ENCODE measurements around the gene CDK4. TPM values are rescaled to one million over a fixed set of nuclear protein-coding genes. Genes with fewer than 3 reads are reported as not detected.

Gene CDK4
- total RNA-seq, 1 experiment from 2014 or later, result 156 TPM

DNA sequence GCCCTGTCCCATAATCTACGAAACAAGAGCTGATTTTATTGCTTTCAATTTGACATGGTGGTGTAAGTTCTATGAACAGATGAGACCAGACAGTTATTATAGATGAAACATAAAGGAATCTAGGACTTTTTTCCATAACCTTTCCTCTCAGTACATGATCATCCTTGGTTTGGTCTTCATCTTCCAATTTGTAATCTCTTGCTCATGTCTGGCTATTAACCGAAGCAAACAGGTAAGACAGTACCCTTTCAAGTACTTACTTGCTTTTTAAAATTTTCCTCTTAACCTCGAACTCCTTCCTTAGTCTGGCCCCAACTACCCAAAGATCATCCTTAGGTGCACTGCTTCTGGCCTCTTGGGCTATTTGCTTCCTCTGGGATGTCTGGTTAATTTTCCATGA, 6.1 kb downstream of the CDK4 start:
- no peaks in the 10 kb centered on the region for H4K20me1 ChIP-seq (ENCODE audit: insufficient read depth)
- ChIA-PET CTCF (interaction anchor here (0.5 kb wide), 1 partner anchor 113 kb away, joined by 3 read pairs; the partner anchor contains the start of gene B4GALNT1), POLR2A (ENCODE audit: unreplicated experiment) (no interaction called here)
- peak overlapping the region; percentile 75; the same call in 1 of the 2 replicates for H3K4me3 ChIP-seq
- intact Hi-C loops (cut with micrococcal nuclease; ENCODE audit: unreplicated experiment), result no loop called here
- no peaks in the 10 kb centered on the region for H3K9me3 ChIP-seq (ENCODE audit: insufficient read depth, low read depth)
- H3K27ac ChIP-seq, result no peak overlapping the region
- peak overlapping the region; percentile 76 for H3K4me2 ChIP-seq
- H3K27me3 ChIP-seq (ENCODE audit: insufficient read depth, low read depth), result no peaks in the 10 kb centered on the region
- H3K9me2 ChIP-seq (ENCODE audit: insufficient read depth), result no peaks in the 10 kb centered on the region
- peaks cover 19% of the 10 kb centered on the region for H3K4me1 ChIP-seq (replicated peaks; ENCODE audit: insufficient read depth)
- TF ChIP-seq, protein P1, sequence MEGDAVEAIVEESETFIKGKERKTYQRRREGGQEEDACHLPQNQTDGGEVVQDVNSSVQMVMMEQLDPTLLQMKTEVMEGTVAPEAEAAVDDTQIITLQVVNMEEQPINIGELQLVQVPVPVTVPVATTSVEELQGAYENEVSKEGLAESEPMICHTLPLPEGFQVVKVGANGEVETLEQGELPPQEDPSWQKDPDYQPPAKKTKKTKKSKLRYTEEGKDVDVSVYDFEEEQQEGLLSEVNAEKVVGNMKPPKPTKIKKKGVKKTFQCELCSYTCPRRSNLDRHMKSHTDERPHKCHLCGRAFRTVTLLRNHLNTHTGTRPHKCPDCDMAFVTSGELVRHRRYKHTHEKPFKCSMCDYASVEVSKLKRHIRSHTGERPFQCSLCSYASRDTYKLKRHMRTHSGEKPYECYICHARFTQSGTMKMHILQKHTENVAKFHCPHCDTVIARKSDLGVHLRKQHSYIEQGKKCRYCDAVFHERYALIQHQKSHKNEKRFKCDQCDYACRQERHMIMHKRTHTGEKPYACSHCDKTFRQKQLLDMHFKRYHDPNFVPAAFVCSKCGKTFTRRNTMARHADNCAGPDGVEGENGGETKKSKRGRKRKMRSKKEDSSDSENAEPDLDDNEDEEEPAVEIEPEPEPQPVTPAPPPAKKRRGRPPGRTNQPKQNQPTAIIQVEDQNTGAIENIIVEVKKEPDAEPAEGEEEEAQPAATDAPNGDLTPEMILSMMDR (conservative IDR thresholded peaks at IDR 0.05), result no peak
- TF ChIP-seq EZH2 (IDR thresholded peaks at IDR 0.05; ENCODE audit: low read depth), result no peak
- H3K36me3 ChIP-seq (ENCODE audit: low read depth), result peaks cover 20% of the 10 kb centered on the region
- peaks cover 21% of the 10 kb centered on the region for H3K79me2 ChIP-seq (ENCODE audit: low read depth)
- H2AFZ ChIP-seq, result no peak overlapping the region
- no peak for DNase-seq
- peaks cover 39% of the 10 kb centered on the region for H3F3A ChIP-seq (ENCODE audit: insufficient read depth, low read depth)
- no TSS peak for BruUV-seq (replicated peaks)

DNA sequence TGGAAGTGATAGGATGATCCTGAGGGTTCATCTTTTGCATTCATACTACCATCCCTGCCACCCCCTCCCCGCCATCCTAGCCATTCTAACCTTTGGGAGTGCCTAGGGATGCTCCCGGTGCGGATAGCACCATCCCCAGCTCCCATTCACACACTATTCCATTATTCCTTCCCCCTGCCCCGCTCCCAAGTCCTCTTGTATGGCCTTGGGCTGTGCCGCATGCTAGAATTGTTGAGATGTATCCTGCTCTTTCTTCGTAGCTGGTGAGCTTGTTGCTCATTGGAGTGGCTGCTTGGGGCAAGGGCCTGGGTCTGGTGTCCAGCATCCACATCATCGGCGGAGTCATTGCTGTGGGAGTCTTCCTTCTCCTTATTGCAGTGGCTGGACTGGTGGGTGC, 6.6 kb downstream of the CDK4 start:
- ChIA-PET CTCF (no interaction called here), POLR2A (ENCODE audit: unreplicated experiment) (no interaction called here)
- Histone ChIP-seq H3K27ac (peak overlapping the region; percentile 90; the same call in 1 of the 2 replicates), H4K20me1 (ENCODE audit: insufficient read depth) (no peaks in the 10 kb centered on the region), H3K79me2 (ENCODE audit: low read depth) (peaks cover 16% of the 10 kb centered on the region), H3K9me2 (ENCODE audit: insufficient read depth) (no peaks in the 10 kb centered on the region), H3K4me3 (peak overlapping the region; percentile 75), H3K4me2 (peak overlapping the region; percentile 76), H3K9me3 (ENCODE audit: insufficient read depth, low read depth) (no peaks in the 10 kb centered on the region), H2AFZ (peak overlapping the region; percentile 83; the same call in 1 of the 2 replicates), H3K36me3 (ENCODE audit: low read depth) (peaks cover 16% of the 10 kb centered on the region), H3K4me1 (replicated peaks; ENCODE audit: insufficient read depth) (peaks cover 13% of the 10 kb centered on the region), H3F3A (ENCODE audit: insufficient read depth, low read depth) (peaks cover 39% of the 10 kb centered on the region), H3K27me3 (ENCODE audit: insufficient read depth, low read depth) (no peaks in the 10 kb centered on the region)
- BruUV-seq (replicated peaks), result TSS peak; percentile 47
- DNase-seq, result no peak
- intact Hi-C loops (cut with micrococcal nuclease; ENCODE audit: unreplicated experiment), result loop anchor here (2.0 kb wide), 1 partner anchor 19 kb away; no protein-coding TSS in a partner anchor
- TF ChIP-seq, protein P1 (conservative IDR thresholded peaks at IDR 0.05), result no peak
- TF ChIP-seq EZH2 (IDR thresholded peaks at IDR 0.05; ENCODE audit: low read depth), result no peak

DNA sequence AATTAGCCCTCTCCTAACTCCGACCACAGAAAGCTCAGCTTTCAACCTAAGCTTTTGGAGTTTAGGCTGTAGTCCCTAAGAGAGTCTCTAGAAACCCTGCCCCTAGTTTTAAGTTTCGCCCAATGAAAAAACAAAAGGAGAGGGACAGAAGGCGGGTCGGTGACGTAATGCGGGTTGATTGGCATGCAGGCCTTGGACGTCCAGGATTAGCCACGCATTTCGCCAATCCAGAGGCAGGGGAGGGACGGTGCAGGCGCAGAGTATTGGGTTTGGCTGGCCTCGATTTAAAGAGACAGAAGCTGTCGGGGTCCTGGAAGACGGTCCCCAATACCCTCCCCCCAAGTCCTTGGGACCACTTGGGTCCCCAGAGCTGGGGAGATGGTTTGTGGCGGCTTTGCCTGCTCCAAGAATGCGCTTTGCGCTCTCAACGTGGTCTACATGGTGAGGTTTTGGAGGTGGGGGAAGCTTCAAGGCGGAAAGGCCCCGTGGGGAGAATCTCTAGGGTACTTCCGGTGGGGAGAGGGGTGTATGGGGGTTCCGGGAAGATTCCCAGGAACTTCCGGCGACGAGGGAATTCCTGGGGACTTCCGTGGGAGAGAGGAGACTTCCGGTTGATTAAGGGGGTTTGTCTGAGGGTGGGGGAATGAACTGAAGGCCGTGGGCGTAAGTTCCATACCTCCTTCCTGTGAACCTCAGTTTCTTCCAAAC, 7.2 kb downstream of the CDK4 start, which contains the start of gene TSPAN31:
Gene TSPAN31 (plus strand): TSS at position 263 of the 708 bp plus-strand sequence. CDS start 116 bp downstream, at position 379.
- H3K4me2 ChIP-seq, result peak within 1 kb of the TSS; percentile 76
- intact Hi-C loops (cut with micrococcal nuclease; ENCODE audit: unreplicated experiment), result loop anchor here (2.0 kb wide), 1 partner anchor 18 kb away; no protein-coding TSS in a partner anchor
- no TSS peak for BruUV-seq (replicated peaks)
- H2AFZ ChIP-seq, result peak within 1 kb of the TSS; percentile 83
- ChIA-PET POLR2A (ENCODE audit: unreplicated experiment) (interaction anchor here (0.5 to 0.7 kb wide), 6 partner anchors 19 to 1748 kb away, joined by 3 to 15 read pairs (median 8); partner anchors contain the start of gene SUOX), CTCF (interaction anchor here (0.5 to 0.8 kb wide), 2 partner anchors 19 to 309 kb away, joined by 4 to 10 read pairs; no protein-coding TSS in a partner anchor)
- H4K20me1 ChIP-seq (ENCODE audit: insufficient read depth), result no peaks in the 10 kb centered on the region
- H3K79me2 ChIP-seq (ENCODE audit: low read depth), result peaks cover 11% of the 10 kb centered on the region
- H3K9me2 ChIP-seq (ENCODE audit: insufficient read depth), result no peaks in the 10 kb centered on the region
- H3F3A ChIP-seq (ENCODE audit: insufficient read depth, low read depth), result peaks cover 39% of the 10 kb centered on the region
- H3K9me3 ChIP-seq (ENCODE audit: insufficient read depth, low read depth), result no peaks in the 10 kb centered on the region
- peaks cover 13% of the 10 kb centered on the region for H3K4me1 ChIP-seq (replicated peaks; ENCODE audit: insufficient read depth)
- H3K27me3 ChIP-seq (ENCODE audit: insufficient read depth, low read depth), result no peaks in the 10 kb centered on the region
- H3K4me3 ChIP-seq, result peak within 1 kb of the TSS; percentile 75
- DNase-seq, result peak; percentile 93 to 94
- peaks cover 13% of the 10 kb centered on the region; the same call in 1 of the 2 replicates for H3K36me3 ChIP-seq (ENCODE audit: low read depth)
- no peak for TF ChIP-seq EZH2 (IDR thresholded peaks at IDR 0.05; ENCODE audit: low read depth)
- TF ChIP-seq, protein P1 (conservative IDR thresholded peaks at IDR 0.05), result no peak
- H3K27ac ChIP-seq, result peak within 1 kb of the TSS; percentile 90

Data from PC-9 (cell line).